NCI-H446 (cell line): ENCODE results near the gene CPNE4.
A peak's percentile ranks its signal among the peaks of the same experiment; 100 is the strongest.

Experiments
- DNase-seq, 2 experiments: peaks; one replicate each; lab custom pipeline; 2025; lab: John Stamatoyannopoulos, UW

Gene CPNE4

GRCh38 chr3:131735116-131735515 lies 299.7 kb downstream of the CPNE4 start:
- DNase-seq = no peak

GRCh38 chr3:131733086-131733841 lies 301.6 kb downstream of the CPNE4 start:
- no peak for DNase-seq

- no peak for DNase-seq
These were observed 303.1 kb downstream of the CPNE4 start for GRCh38 chr3:131731709-131732108.

GRCh38 chr3:131730581-131730980 lies 304.2 kb downstream of the CPNE4 start:
- DNase-seq = no peak

GRCh38 chr3:131729643-131730017 lies 305.2 kb downstream of the CPNE4 start:
- DNase-seq = no peak

GRCh38 chr3:131728898-131729642 lies 305.7 kb downstream of the CPNE4 start:
- DNase-seq = no peak

- no peak for DNase-seq
These were observed 309.4 kb downstream of the CPNE4 start for GRCh38 chr3:131725414-131725813.

GRCh38 chr3:131723343-131723742 lies 311.5 kb downstream of the CPNE4 start:
- DNase-seq = no peak

GRCh38 chr3:131717493-131717892 lies 317.3 kb downstream of the CPNE4 start:
- DNase-seq = no peak

- no peak for DNase-seq
These were observed 317.9 kb downstream of the CPNE4 start for GRCh38 chr3:131716943-131717342.

- no peak for DNase-seq
These were observed 318.8 kb downstream of the CPNE4 start for GRCh38 chr3:131716007-131716406.

- DNase-seq = no peak
These were observed 320.1 kb downstream of the CPNE4 start for GRCh38 chr3:131714585-131715220.

- no peak for DNase-seq
These were observed 321.2 kb downstream of the CPNE4 start for GRCh38 chr3:131713416-131714123.

- no peak for DNase-seq
These were observed 322.2 kb downstream of the CPNE4 start for GRCh38 chr3:131712662-131713061.

GRCh38 chr3:131711114-131711768 lies 323.6 kb downstream of the CPNE4 start:
- DNase-seq = no peak

GRCh38 chr3:131708241-131708640 lies 326.6 kb downstream of the CPNE4 start:
- no peak for DNase-seq

GRCh38 chr3:131705558-131706051 lies 329.2 kb downstream of the CPNE4 start:
- DNase-seq = no peak

- DNase-seq = no peak
These were observed 329.7 kb downstream of the CPNE4 start for GRCh38 chr3:131705099-131705498.

- DNase-seq = no peak
These were observed 330.7 kb downstream of the CPNE4 start for GRCh38 chr3:131704098-131704497.

- no peak for DNase-seq
These were observed 332.7 kb downstream of the CPNE4 start for GRCh38 chr3:131702146-131702545.

- DNase-seq = peak in 1 of 2 experiments; percentile 44
These were observed 333.6 kb downstream of the CPNE4 start for GRCh38 chr3:131701153-131701770.
